SW480 (cell line): ENCODE data around the gene AGRP.

Experiments used
- DNase-seq: peaks from one replicate; pipeline ENCODE4 v3.0.0-alpha.2; 2016; ENCODE audit warnings: low spot score

The AGRP gene

GRCh38 chr16:67445441-67445912, 37.9 kb downstream of the AGRP start:
- DNase-seq: no peak

GRCh38 chr16:67445126-67445426, 38.3 kb downstream of the AGRP start:
- DNase-seq: no peak

DNA sequence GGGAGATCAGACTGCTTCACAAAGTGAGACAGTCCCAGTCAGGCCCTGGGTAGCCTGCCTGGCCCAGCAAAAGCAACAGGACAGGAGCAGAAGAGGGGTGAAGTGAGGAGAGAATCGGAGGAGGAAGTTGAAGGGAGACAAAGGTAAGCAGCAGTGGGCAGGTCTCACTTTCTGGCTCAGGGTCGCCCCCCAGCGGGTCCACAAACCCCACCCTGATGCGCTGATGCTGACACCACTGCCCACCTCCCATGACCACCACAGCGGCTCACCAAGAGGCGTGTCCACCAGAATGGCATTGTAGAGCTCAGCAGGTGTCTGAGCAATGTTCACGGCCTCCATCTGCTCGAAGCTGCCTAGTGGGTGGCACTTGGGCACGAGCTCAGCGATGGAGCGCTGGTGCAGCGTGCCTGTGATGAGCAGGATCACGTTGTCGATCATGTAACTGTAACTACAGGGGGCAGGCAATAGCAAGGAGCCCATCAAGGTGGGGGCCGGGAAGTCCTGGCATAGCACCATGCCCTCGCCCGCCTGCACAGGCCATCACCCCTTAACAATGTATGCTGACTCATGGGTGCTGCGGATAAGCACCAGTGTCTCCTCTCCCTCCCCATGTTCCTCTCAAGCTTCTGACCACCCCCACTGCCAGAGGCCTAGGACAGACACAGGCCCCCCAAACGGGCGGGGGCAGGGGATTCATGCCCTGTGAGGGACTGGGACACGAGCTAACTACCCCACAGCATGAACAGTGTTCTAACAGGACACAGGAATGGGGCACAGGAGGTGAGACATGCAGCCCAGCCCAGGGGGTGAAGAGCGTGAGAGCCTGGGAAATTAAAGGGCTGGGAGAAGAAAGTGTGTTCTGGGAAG, 38.9 kb downstream of the AGRP start:
- DNase-seq: no peak

DNA sequence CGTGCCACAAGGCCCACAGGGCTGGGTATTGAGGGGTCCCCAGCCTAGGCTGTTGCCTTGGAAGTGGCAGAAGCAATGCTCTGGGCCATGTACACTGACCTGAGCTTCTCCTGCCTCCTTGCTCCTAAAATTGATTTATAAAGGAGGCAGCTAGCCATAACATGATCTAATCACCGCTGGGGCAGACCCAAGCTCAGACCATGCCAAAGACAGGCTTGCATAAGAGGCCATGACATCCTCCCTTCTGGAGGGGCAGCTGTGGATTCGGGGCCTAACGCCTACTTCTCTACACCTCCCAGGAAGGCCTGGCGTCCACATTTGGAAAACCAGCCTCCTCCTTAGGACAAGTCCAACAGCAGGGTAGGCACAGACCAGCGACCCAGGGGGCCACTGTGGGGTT, 40.1 kb downstream of the AGRP start:
- no peak for DNase-seq

- DNase-seq: no peak
These were observed 40.6 kb downstream of the AGRP start for GRCh38 chr16:67442581-67443255.

GRCh38 chr16:67441907-67442306, 41.4 kb downstream of the AGRP start:
- DNase-seq: no peak

DNA sequence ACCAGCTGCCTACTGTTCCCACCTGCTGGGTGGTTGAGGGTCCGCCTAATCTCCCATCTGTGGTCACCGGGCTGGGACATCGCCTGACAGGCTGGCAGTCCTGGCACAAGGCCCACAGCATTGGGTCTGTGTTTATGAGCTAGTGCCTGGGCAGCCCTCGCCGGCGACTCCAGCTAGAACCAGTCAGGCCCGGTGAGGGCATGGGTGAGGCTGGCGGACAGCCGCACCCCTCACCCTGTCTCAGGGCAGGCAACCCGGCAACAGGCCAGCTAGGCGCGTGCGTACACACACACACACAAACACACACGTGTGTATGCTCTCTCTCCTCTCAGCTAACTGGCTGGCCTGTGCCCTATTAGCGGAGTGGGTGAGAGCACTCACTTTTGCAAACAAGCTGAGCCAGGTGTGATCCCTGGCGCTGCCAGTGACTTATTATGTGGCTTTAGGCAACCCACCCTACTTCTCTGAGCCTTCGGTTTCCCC, 42.0 kb downstream of the AGRP start:
- DNase-seq: peak; percentile 76

GRCh38 chr16:67438824-67439393, 44.4 kb downstream of the AGRP start:
- DNase-seq: no peak

- no peak for DNase-seq
These were observed 45.1 kb downstream of the AGRP start for GRCh38 chr16:67438098-67438791.

GRCh38 chr16:67437513-67437912, 45.8 kb downstream of the AGRP start:
- DNase-seq: no peak

DNA sequence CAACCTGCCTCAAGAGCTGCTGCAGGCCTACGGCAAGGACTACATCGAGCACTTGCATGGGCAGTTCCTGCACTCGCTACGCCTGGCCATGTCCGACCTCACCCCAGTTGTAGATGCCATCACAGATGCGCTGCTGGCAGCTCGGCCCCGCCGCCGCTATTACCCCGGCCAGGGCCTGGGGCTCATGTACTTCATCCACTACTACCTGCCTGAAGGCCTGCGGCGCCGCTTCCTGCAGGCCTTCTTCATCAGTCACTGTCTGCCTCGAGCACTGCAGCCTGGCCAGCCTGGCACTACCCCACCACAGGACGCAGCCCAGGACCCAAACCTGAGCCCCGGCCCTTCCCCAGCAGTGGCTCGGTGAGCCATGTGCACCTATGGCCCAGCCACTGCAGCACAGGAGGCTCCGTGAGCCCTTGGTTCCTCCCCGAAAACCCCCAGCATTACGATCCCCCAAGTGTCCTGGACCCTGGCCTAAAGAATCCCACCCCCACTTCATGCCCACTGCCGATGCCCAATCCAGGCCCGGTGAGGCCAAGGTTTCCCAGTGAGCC, 46.6 kb downstream of the AGRP start:
- DNase-seq: no peak

GRCh38 chr16:67435758-67436164, 47.6 kb downstream of the AGRP start:
- DNase-seq: no peak

DNA sequence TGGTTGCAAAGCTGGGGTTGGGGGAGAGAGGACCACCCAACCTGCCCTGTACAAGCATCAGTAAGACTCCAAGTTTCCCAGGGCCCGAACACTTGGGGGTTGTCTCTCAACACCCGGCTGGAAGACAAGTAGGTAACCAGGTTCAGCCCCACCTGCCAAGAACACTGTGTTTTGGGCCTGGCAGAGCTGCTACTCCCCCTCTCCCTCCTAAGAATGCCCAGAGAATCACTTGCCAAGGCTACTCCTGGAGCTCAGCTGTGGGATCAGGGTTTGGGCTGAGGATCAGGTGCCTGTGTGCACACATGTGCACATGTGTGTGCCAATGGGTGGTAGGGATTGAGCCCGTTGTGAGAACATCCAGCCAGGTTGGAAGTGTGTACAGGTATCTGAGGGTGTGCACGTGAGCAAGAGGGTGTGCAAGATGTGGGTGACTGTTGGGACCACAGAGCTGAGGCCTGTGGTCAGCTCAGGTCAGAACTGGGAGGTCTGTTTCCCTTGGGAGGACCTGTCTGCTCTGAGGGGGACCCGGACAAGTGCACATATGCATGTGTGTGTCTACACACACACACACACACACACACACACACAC, 50.1 kb downstream of the AGRP start:
- DNase-seq: no peak
